CD14-positive monocyte (primary cell): Measurements from ENCODE around the gene ANO4. TPM values are rescaled to one million over a fixed set of nuclear protein-coding genes. Genes with fewer than 3 reads are reported as not detected.

Experiments used
- DNase-seq, 3 donors: peaks; one replicate each; pipeline ENCODE4 v3.0.0-alpha.2; 2011 to 2022
- H2AFZ ChIP-seq: 2 replicates; pipeline ENCODE4 v1.6.0; 2012; ENCODE audit warnings: mild to moderate bottlenecking, low read depth, low read length, inconsistent platforms; ENCODE audit not compliant: insufficient read depth, poor library complexity, severe bottlenecking
- H3K27ac ChIP-seq, 2 donors: 1 replicate in 1 of 2; 2 replicates in 1 of 2; pipeline ENCODE4 v1.5.1; 2012 to 2013; ENCODE audit warnings: low read length in 2 of 2, control low read depth in 1 of 2, inconsistent platforms in 1 of 2, low read depth in 1 of 2, mild to moderate bottlenecking in 1 of 2
- H3K27me3 ChIP-seq, 2 donors: one replicate each; pipeline versions ENCODE4 v1.6.0 to v1.6.1; 2011 to 2013; ENCODE audit warnings: low read length in 2 of 2; ENCODE audit not compliant: control insufficient read depth in 2 of 2, insufficient read depth in 2 of 2
- H3K36me3 ChIP-seq, 2 donors: replicated peaks in 1 of 2; 1 replicate in 1 of 2; 2 replicates in 1 of 2; pipeline versions ENCODE4 v1.5.1 to v1.6.1; 2012 to 2013; ENCODE audit warnings: low read length in 2 of 2, control low read depth in 1 of 2, inconsistent platforms in 1 of 2, mild to moderate bottlenecking in 1 of 2; ENCODE audit not compliant: insufficient read depth in 2 of 2, control insufficient read depth in 1 of 2
- H3K4me1 ChIP-seq, 2 donors: 1 replicate in 1 of 2; 2 replicates in 1 of 2; pipeline versions ENCODE4 v1.5.1 to v1.6.1; 2012 to 2013; ENCODE audit warnings: low read length in 2 of 2, control low read depth in 1 of 2, inconsistent platforms in 1 of 2, mild to moderate bottlenecking in 1 of 2, moderate library complexity in 1 of 2; ENCODE audit not compliant: insufficient read depth in 2 of 2, control insufficient read depth in 1 of 2
- H3K4me2 ChIP-seq: replicated peaks from 2 replicates; pipeline ENCODE3; 2012; ENCODE audit warnings: low read length, moderate library complexity, mild to moderate bottlenecking; ENCODE audit not compliant: poor library complexity, severe bottlenecking; ENCODE audit errors: extremely low read depth
- H3K4me3 ChIP-seq, 3 experiments: fragments of 200-600 bp in 1 of 3; sonication (generic) in 1 of 3; replicated peaks in 1 of 3; 1 replicate in 2 of 3; 2 replicates in 1 of 3; pipeline ENCODE4 v1.5.1; 2011 to 2013; ENCODE audit warnings: low read length in 3 of 3, mild to moderate bottlenecking in 3 of 3, control low read depth in 2 of 3, low read depth in 2 of 3, inconsistent platforms in 1 of 3, moderate library complexity in 1 of 3
- H3K79me2 ChIP-seq: 2 replicates; pipeline ENCODE4 v1.6.0; 2012; ENCODE audit warnings: mild to moderate bottlenecking, control low read depth, inconsistent platforms, low read length, moderate library complexity; ENCODE audit not compliant: insufficient read depth
- H3K9ac ChIP-seq: 2 replicates; pipeline ENCODE4 v1.6.0; 2017; ENCODE audit warnings: low read length, mild to moderate bottlenecking; ENCODE audit not compliant: insufficient read depth, poor library complexity, severe bottlenecking
- H3K9me3 ChIP-seq, 2 donors: replicated peaks in 1 of 2; 1 replicate in 1 of 2; 2 replicates in 1 of 2; pipeline versions ENCODE4 v1.5.1 to v1.6.1; 2012 to 2013; ENCODE audit warnings: low read length in 2 of 2, control low read depth in 1 of 2; ENCODE audit not compliant: control insufficient read depth in 1 of 2, insufficient read depth in 1 of 2
- H4K20me1 ChIP-seq: 2 replicates; pipeline ENCODE4 v1.6.0; 2012; ENCODE audit warnings: mild to moderate bottlenecking, low read length, control low read depth, moderate library complexity; ENCODE audit not compliant: insufficient read depth
- H3K27ac Mint-ChIP-seq, 7 donors: one replicate each; pipeline ENCODE4 v1.8.0; 2020; ENCODE audit warnings: mild to moderate bottlenecking in 7 of 7, mixed read lengths in 7 of 7, moderate library complexity in 6 of 7, inconsistent platforms in 2 of 7
- H3K27me3 Mint-ChIP-seq, 3 donors: one replicate each; pipeline ENCODE4 v1.8.0; 2021 to 2022; ENCODE audit warnings: low read depth in 3 of 3, mild to moderate bottlenecking in 3 of 3, mixed read lengths in 3 of 3, moderate library complexity in 3 of 3, inconsistent platforms in 1 of 3
- H3K36me3 Mint-ChIP-seq, 2 donors: one replicate each; pipeline ENCODE4 v1.8.0; 2020; ENCODE audit warnings: mixed read lengths in 2 of 2, inconsistent platforms in 1 of 2, mild to moderate bottlenecking in 1 of 2
- H3K4me1 Mint-ChIP-seq: one replicate; pipeline ENCODE4 v1.8.0; 2020; ENCODE audit warnings: mild to moderate bottlenecking, mixed read lengths
- H3K4me3 Mint-ChIP-seq, 2 donors: one replicate each; pipeline ENCODE4 v1.8.0; 2020; ENCODE audit warnings: mild to moderate bottlenecking in 2 of 2, mixed read lengths in 2 of 2, moderate library complexity in 1 of 2
- H3K9me3 Mint-ChIP-seq, 7 donors: one replicate each; pipeline ENCODE4 v1.8.0; 2020 to 2022; ENCODE audit warnings: mixed read lengths in 7 of 7, mild to moderate bottlenecking in 6 of 7, moderate library complexity in 6 of 7, inconsistent platforms in 2 of 7
- WGBS: methylation state at CpG from one replicate; pipeline ENCODE4 v1.1.5; 2013; ENCODE audit warnings: missing lambda C conversion rate; ENCODE audit not compliant: insufficient coverage; 5-methylcytosine and 5-hydroxymethylcytosine counted together
- intact Hi-C, 2 donors: fragments of 100-400 bp; cut with micrococcal nuclease; formaldehyde crosslinking; loops; one replicate each; pipeline versions ENCODE4 v1.15.0 to v1.15.1; 2023
- polyA plus RNA-seq, 3 donors: library from polyadenylated mRNA; depleted of rRNA in 1 of 3; unstranded in 2 of 3; stranded (reverse) in 1 of 3; fragments of 300-500 nt in 2 of 3; fragments of >200 nt in 1 of 3; fragmentation: Illumina TruSeq in 2 of 3; gene quantifications; 1 replicate in 2 of 3; 2 replicates in 1 of 3; pipeline ENCODE4 v1.2.3, GENCODE V29; 2012 to 2021
- TF ChIP-seq, protein P1 (sequence below): fragments of 200-600 bp; IDR thresholded peaks from one replicate; pipeline ENCODE4 v1.8.0; 2022; ENCODE audit warnings: antibody characterized with exemption, mild to moderate bottlenecking

The ANO4 gene
- polyA plus RNA-seq, 3 donors = not detected

DNA sequence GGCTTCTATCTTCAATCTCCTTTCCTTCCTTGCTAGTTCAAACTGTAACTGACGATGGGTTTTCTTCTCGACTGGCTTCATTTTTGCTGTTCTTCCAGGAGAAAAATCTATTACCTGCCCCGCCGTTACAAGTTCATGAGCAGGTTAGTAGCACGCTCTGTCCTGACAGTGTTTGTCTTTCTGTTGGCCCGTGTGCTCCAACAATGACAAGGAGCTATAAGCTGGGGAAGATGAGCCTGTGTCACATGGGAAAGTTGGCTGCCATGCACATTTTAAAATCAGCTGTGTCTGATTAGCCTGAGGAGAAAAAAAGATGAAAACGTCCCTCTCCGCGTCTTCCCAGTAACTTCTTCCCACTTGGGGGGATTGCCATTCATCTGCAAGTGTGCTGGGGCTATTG lies 180.2 kb downstream of the ANO4 start:
- Histone ChIP-seq H2AFZ (no peak overlapping the region), H3K4me3 (no peak overlapping the region), H3K4me2 (no peak overlapping the region), H3K36me3 (no peaks in the 10 kb centered on the region), H3K79me2 (no peaks in the 10 kb centered on the region), H3K9ac (no peak overlapping the region), H3K9me3 (no peaks in the 10 kb centered on the region), H3K27me3 (no peaks in the 10 kb centered on the region), H3K27ac (no peak overlapping the region), H3K4me1 (no peaks in the 10 kb centered on the region), H4K20me1 (no peaks in the 10 kb centered on the region)
- WGBS = 93% methylated on average over 5 of the region's 9 CpGs
- TF ChIP-seq, protein P1, sequence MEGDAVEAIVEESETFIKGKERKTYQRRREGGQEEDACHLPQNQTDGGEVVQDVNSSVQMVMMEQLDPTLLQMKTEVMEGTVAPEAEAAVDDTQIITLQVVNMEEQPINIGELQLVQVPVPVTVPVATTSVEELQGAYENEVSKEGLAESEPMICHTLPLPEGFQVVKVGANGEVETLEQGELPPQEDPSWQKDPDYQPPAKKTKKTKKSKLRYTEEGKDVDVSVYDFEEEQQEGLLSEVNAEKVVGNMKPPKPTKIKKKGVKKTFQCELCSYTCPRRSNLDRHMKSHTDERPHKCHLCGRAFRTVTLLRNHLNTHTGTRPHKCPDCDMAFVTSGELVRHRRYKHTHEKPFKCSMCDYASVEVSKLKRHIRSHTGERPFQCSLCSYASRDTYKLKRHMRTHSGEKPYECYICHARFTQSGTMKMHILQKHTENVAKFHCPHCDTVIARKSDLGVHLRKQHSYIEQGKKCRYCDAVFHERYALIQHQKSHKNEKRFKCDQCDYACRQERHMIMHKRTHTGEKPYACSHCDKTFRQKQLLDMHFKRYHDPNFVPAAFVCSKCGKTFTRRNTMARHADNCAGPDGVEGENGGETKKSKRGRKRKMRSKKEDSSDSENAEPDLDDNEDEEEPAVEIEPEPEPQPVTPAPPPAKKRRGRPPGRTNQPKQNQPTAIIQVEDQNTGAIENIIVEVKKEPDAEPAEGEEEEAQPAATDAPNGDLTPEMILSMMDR = no peak
- DNase-seq = no peak
- Mint-ChIP-seq H3K27me3 (peaks cover 0 to 3% (median 0%) of the 10 kb centered on the region in 3 donors), H3K27ac (no peak overlapping the region), H3K36me3 (no peaks in the 10 kb centered on the region), H3K4me1 (no peaks in the 10 kb centered on the region), H3K9me3 (peaks cover 0 to 4% (median 2%) of the 10 kb centered on the region in 7 donors), H3K4me3 (no peak overlapping the region)
- intact Hi-C loops = no loop called here

DNA sequence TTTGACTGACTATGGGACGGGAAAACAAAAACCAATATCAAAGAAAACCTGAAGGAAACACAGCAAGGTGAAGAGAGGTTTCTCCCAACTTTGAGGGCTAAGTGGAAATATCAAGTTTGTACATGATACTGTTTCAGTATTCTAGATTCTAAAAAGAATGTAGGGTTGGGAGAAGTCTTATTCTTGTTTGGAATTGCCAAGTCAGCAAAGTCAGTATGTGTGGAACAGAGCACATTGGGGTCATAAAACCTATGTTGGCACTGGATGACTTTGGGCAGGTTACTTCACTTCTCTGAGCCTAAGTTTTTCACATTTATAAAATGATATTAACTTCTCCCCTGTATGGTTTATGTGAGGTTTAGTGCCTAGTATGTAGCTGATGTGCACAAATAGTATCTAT lies 182.2 kb downstream of the ANO4 start:
- H3K36me3 Mint-ChIP-seq = no peaks in the 10 kb centered on the region
- no peak overlapping the region for H3K4me3 Mint-ChIP-seq
- no peaks in the 10 kb centered on the region for H3K4me1 Mint-ChIP-seq
- Histone ChIP-seq H3K36me3 (no peaks in the 10 kb centered on the region), H3K4me3 (no peak overlapping the region), H3K79me2 (no peaks in the 10 kb centered on the region), H3K4me2 (no peak overlapping the region), H3K9ac (no peak overlapping the region), H3K4me1 (no peaks in the 10 kb centered on the region), H3K9me3 (no peaks in the 10 kb centered on the region), H3K27me3 (no peaks in the 10 kb centered on the region), H2AFZ (no peak overlapping the region), H4K20me1 (no peaks in the 10 kb centered on the region), H3K27ac (no peak overlapping the region)
- H3K27ac Mint-ChIP-seq = no peak overlapping the region
- H3K27me3 Mint-ChIP-seq = peaks cover 0 to 3% (median 0%) of the 10 kb centered on the region in 3 donors
- no CpG with 5 or more reads among the region's 1 CpG for WGBS
- H3K9me3 Mint-ChIP-seq = peaks cover 0 to 4% (median 2%) of the 10 kb centered on the region in 7 donors
- intact Hi-C loops = no loop called here
- TF ChIP-seq, protein P1 = no peak
- DNase-seq = no peak
